ENCODE data around the gene DAZL. TPM values are rescaled to one million over a fixed set of nuclear protein-coding genes. Genes with fewer than 3 reads are reported as not detected.
A peak's percentile ranks its signal among the peaks of the same experiment; 100 is the strongest.
"Not testable (repeated sequence)": the region's sequence is repeated elsewhere in the genome, so short reads cannot be mapped to it uniquely, and the experiment has no call there.

Gene DAZL, protein sequence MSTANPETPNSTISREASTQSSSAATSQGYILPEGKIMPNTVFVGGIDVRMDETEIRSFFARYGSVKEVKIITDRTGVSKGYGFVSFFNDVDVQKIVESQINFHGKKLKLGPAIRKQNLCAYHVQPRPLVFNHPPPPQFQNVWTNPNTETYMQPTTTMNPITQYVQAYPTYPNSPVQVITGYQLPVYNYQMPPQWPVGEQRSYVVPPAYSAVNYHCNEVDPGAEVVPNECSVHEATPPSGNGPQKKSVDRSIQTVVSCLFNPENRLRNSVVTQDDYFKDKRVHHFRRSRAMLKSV
- polyA plus RNA-seq (ENCODE audit: insufficient read depth in 1 of 5, insufficient read length in 5 of 5, low replicate concordance in 1 of 5), result under 1 TPM in 2 of 5 donors, not detected in 3; 0.04 to 0.07 TPM
- long read RNA-seq, donor 1, result 0 reads
- long read RNA-seq, donor 2, result 0 reads
- long read RNA-seq, donor 3, result 0 reads
- long read RNA-seq, donor 4, result 0 reads
- long read RNA-seq, donor 5, result 0 reads
- long read RNA-seq, donor 6, result 0 reads
- long read RNA-seq, donor 7, result 0 reads
- long read RNA-seq, donor 8, result 0 reads

DNA sequence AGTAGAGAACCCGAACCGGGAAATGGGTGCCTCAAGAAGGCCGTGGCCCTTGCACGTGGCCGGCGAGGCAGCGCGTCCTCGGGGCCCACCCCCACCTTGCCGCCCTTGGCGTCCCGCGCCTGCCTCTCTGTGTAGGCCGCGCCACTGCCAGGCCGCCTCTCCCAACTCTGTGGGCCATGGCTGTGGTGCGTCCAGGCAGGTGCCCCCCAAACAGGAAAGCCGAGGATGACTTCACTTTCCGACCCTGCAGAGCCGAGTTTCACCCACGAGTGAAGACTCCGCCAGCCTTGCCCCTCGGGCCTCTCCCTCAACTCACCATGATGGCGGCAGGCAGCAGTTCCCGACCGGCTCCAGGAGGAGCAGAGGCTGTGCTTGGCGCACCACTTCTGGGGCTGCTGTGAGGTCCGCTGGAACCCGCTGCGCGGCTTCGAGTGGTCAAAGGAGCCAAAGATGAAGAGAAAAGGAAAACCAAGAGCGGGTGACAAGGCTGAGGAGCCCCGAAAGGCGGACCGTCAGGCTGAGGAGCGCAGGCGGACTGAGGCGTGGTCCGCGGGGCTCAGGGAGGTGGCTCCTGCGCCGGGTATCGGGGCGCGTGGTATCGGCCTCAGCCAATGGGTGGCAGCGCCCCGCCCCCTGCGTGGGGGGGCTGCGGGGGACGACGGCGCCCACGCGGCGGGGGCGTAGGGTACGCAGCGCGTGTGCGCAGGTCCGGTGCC, at the start of gene DAZL:
DAZL (minus strand) TSS at position 537 of the 716 bp plus-strand sequence; CDS start at position 319, 218 bp downstream.
- DNase-seq, result no peak

DNA sequence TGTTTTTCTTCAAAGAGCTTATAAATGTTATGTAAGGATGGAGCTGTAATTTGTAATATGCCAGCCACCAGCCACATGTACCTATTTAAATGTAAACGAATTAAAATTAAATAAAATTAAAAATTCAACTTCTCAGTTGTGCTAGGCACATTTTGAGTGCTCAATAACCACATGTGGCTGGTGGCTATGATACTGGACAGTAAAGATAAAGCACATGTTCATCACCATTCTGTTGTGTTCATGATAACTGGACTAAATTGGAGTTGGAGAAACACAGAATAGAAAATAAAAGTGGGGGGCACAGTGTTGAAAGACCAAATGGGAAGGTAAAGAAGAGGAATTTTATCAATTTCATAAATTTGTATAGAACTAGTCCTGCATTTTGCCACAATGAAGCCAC, 49.8 kb upstream of the DAZL start:
- no peak for DNase-seq

DNA sequence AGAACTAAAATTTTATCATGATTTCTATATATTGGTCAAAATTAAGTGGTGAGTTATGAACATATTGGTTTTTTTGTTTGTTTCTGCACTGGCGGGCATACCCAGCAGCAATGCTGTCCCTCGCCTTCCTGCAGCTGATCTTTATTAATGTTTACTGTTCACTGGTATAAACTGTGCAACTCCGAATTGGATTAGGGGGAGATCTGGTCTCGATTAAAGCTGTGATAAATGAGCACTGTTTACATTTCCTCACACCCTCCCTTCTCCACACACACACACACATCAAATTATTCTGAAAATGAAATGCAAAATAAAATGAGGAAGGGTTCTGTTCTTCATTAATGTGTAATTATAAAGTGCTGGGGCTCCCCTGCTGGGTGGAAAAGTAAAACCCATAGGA, 48.5 kb upstream of the DAZL start:
- DNase-seq, result no peak

DNA sequence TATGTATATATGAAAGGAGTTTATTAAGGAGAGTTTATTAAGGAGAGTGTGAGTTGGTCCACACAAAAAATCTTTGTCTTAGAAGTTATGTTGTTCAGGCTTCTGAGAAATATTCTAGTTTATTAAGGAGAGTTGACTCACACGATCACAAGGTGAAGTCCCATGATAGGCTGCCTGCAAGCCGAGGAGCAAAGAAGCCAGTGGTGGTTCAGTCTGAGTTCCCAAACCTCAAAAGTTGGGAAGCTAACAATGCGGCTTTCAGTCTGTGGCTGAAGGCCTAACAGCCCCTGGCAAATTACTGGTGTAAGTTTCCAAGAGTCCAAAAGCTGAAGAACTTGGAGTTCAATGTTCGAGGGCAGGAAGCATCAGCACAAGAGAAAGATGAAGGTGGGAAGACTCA, 42.4 kb upstream of the DAZL start:
- no peak for DNase-seq

DNA sequence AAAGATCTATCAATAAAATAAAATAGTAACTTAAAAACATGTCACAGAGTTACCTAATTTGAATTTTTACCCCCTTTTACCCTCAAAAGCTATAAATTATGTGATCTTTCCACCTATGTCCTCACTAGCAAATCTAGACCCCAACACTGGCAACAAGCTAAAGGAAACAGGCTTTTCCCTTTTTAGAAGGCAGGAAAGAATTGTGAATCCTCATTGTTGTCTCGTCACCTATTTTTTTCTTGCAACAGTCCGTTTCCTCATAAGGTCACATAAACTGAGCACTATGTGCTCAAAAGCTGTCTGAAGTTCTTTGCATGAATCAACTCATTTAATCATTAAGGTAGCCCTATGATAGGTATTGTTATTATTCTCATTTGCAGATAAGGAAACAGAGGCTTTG, 34.6 kb upstream of the DAZL start:
- no peak for DNase-seq

DNA sequence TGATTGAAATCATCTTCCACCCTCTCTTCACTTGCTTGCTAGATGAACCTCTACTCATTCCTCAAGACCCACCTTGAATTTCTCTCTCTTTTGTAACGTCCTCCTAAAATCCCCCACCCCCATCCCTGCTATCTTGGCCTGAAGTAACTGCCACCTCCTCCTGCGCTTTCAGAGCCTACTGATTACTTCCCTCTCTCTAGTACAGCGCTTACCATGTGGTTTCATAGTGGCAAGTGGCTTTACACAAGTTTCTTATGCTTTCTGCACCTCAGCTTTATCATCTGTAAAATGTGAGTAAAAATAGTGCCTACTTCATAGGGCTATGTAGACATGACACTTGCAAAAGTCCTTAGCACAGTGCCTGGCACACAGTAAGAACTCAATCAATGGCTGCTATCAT, 28.7 kb upstream of the DAZL start:
- DNase-seq, result no peak

DNA sequence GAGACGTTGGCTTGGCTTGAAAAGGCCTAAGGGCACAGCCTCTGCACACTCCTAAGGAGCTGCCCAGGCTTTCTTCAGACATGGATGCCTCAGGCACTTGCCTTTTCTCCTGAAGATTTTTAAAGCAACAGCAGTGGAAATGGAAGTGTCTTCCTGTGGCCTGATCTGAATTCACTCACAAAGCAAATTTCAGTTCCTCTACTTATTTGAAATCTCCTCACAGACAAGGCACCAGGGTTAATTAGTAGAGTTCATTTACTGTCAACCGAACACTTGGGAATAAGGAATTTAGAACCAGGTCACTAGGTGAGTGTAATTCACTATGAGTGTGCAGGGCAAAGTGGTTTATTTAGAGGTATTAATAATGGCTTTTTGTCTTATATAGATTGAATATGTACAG, 27.2 kb upstream of the DAZL start:
- DNase-seq, result no peak

DNA sequence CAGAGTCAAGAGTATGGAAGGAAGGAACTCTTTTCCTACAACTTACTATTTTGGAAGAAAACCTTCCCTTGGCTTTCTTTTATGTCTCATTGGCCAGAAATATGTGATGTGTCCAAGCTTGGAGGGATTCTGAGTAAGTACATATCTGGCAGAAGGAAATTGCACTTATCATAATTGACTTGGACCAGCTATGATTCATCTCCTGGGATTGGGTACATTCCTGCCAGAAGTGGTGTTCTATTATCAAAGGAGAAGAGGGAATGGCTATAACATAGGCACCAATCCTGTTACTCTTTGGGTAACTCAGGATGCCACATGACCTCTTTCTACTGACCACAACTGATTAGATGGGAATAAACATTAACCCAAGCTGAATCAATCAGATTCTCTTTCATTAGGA, 13.5 kb upstream of the DAZL start:
- no peak for DNase-seq

DNA sequence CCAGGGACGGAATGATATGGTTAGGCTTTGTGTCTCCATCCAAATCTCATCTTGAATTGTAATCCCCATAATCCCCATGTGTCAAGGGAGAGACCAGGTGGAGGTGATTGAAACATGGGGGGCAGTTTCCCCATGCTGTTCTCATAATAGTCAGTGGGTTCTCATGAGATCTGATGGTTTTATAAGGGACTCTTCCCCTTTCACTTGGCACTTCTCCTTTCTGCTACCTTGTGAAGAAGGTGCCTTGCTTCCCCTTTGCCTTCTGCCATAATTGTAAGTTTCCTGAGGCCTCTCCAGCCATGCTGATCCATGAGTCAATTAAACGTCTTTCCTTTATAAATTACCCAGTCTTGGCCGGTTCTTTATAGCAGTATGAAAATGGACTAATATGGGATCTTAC, 11.9 kb upstream of the DAZL start:
- DNase-seq, result not testable (repeated sequence)

DNA sequence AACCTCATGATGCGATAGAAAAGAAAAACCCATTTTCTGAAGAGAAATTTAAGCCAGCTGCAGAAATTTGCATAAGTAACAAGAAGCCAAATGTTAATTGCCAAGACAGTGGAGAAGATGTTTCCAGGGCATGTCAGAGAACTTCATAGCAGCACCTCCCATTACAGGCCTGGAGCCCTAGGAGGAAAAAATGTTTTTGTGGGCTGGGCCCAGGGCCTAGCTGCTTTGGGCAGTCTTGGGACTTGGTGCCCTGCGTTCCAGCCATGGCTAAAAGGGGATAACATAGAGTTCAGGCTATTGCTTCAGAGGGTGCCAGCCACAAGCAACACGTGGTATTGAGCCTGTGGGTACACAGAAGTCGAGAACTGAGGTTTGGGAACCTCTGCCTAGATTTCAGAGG, 10.9 kb upstream of the DAZL start:
- no peak for DNase-seq

DNA sequence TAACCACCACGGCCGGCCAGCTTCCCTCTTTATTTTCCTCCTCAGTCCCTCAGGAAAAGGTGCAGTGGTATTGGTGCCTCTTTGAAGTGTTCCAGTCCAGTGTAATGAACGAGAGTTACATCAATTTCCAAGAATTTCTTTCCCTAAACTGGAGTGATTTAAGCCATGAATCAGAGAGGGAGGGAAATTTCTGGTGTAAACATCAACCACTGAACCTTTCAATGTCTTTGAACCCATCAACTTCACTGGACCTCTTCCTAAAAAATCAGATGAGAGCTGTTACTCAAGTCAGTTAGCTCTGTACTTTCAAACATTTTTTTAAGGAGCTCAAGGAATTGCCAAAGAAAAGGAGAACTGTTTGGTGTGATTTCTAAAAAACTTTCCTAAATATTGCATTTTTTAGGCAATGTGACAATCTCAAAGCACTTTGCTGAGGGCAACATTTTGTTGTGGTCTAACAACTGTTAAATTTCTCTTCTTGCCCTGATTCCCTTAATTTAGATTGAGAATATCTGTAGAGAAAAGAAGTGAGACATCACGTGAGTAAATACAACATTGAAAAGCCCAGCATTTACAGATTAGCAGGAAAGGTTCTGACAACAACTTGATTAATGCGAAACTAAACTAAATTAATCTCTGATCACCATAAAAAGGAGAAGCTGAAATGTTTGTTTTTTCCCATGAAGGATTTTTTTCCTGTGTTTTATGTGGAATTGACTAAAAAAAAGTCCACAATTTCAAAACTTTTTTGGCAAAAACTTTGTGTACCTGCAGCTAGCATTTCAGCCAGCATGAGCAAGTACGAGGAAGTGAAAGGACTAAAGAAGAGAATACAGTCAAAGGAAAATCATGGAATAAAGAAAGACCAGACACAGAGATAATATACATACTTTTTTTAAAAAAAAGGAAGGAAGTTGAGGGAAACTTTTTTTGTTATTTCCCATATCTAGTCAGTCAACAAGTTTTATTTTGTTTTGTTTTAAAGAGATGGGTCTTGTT, 9.1 kb upstream of the DAZL start:
- no peak for DNase-seq

DNA sequence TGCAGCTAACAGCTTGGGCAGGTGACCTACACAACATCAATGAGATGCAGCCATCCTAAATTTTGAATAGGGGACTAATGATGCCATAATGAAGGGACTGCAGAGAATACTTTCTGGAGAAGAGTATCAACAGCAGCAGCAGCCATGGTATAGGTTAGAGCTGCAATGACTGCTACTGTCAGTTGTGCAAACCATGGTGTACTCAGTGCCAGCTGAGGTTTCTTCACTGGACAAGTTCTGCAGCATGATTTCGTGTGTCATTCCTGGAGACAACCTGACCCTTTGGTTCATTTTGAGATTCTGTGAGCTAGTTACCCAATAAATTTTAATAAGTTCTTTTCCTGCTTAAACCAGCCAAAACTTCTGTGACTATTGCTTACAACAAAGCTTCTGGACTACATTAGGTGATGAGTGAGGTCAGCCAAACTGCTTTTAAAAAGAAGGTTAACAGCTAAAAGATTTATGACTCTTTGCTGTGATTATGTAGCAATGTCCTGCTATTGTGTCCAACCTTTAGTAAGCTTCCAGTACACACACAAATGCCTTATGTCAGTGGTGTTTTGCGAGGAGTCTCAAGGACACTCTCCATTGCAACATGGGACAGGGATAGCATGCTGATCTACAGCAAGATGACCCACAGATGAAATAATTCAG, 4.8 kb upstream of the DAZL start:
- no peak for DNase-seq

DNA sequence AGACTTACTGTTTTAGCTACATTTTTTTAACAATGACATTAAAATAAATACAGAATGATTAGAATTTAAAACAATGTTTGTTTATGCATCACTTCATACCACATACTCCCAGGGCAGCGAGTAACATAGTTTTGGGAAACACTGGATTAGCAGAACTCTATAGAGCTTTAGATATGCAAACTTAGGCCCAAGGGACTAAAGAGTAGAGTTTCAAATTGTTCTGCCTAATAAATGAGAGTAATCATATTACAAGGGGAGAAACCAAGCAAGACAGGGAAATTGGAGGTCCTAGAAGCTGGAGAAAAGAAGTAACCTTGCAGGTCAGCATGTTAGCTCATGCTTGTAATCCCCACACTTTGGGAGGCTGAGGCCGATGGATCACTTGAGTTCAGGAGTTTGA, 3.6 kb upstream of the DAZL start:
- no peak for DNase-seq

DNA sequence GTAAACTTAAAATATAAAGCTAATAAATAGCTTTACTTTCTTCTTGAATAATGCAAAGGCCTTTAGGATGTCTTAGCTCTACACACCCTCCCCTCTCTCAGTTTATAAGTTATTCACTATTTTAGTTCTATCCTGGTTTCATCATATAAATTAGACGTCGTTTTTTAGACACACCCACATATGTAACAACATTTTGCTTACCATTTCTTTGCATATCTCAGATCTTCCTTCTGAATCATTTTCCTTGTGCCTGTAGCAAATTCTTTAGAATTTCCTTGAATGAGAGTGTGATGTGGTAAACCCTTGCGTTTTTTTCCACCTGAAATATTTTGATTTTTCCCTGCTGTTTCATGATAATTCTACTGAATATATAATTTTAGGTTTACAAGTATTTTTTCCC, 2.5 kb upstream of the DAZL start:
- no peak for DNase-seq

DNA sequence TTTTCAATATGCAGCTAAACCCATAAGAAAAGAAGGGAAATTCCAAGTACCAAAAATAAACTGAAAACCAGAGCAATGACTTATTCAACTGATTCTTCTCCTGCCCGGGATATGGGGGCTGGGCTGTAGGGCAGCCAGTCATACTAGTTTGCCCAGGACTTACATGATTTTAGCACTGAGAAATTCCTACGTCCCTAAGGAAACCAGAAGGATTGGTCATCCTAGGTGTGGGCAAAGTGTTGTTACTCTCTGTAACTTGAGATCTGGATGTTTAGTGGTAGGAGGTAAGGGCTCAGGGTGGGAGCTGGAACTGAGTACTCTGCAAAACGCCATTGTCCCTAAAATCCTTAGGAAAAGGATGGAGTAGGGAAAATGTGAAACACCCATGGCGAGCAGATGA, 1.2 kb upstream of the DAZL start:
- DNase-seq, result no peak

DNA sequence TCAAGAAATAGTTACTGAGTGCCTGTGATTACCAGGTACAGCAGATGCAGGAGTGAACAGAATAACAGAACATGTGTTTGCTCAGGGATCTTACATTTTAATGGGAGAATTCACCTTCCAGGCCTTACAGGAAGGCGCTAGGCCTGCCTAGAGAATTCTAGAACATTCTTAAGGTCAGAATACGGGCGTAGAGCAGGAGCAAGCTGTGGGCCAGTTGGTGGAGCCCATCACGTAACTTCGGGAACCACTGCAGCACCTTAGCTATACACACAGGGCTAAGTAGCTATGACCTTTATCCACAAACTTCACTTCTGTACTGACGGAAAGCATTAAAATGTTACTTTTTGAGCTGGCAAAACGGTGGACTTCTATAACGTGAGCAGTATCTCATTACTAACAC, 743 bp upstream of the DAZL start:
- DNase-seq, result no peak

DNA sequence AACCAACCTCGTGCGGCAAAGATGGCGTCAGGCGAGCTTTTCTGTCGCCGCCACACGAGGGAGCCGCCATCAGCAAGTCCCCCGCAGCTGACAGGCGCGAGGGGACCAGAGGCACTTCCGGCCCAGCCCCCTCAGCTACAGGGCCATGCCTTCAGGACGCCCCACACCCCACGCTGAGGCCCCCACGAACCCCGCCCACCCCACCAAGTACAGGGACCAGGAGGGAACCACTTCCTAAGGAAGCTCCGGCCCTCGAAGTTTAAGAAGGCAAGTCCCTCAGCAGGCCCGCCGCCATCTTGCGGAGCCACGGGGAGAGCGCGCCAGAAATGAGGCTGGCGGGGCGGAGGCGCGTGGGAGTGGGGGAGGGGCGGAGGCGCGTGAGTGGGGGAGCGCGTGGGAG, 790 bp downstream of the DAZL start:
- no peak for DNase-seq

DNA sequence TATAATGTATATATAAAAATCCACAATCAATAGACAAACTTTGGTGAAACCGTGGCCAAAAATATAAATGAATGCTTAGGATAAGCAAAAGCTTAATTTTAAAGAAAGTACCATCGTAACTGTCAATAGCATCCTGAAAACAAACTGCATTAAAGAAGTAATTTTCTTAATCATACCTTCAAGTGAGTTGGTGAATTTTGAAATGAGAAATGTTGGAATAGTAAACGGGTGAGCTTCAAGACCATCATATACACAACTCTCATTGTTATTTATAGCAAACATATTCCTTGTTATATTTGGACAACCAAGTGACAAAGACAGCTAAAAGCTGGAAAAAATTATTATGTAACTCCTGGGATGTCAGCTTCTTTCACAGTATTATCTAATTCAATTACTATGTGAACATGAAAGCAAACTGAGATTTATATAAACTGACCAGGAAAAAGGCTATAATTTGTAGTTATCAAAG, 3.7 kb downstream of the DAZL start:
- DNase-seq, result no peak

DNA sequence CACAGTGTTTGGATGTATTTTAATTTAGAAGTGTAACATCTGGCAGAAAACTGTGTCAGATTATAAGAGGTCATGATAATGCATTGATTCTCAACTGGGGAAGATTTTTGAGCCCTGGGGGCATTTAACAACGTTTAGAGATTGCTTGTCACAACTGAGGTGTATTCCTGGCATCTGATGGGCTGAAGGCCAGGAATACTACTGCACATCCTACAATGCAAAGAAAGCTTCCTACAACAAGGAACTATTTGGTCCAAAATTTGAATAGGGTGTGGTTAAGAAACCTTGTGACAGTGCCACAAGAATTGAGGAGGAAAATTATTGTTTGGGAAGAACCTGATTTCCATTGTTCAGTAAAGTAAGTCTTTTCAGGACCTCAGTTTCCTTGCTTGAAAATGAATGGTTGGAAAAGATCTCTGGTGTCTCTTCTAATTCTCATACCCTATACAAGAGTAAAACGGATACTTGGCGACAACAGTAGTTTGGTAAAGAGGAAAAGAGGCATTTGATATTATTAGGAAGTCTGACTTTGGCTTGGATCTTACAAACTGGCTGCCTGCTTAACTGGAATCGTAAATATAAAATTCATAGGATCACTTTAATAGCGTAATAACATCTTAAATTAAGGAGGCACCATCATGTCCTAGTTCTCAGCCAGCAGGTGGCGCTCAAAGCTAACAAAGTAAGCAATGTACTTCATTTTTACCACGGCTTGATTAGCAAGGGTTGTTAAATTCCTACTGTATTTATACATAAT, 4.3 kb downstream of the DAZL start:
- peak; percentile 61 to 71 for DNase-seq

DNA sequence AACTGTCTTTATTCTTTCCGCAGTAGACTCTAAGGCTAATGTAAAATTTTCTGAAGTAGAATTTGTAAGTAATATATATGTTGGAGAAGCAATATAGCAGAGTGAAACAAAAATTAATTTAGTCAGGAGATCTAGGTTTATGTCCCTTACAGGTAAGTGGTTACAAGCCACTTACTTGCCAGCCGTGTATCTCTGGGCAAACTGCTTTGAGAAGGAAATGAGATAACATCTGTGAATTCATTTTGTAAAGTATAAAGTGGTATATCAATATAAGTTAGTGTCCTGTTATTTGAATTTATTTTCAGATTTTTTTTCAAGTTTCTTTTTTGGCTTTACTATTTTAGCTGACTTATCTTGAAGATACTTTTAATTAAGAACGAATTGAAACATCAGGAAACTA, 5.5 kb downstream of the DAZL start:
- DNase-seq, result no peak
